ENCODE measurements around the gene BTC. TPM values are rescaled to one million over a fixed set of nuclear protein-coding genes. Genes with fewer than 3 reads are reported as not detected.
"Not testable (repeated sequence)": the region's sequence is repeated elsewhere in the genome, so short reads cannot be mapped to it uniquely, and the experiment has no call there.

BTC gene
- total RNA-seq, 2 donors from 2014 or later = 3.4 to 6.1 TPM

GRCh38 chr4:74822603-74823002, 28.3 kb upstream of the BTC start:
- intact Hi-C loops (cut with DNase I) = no loop called here
- TF ChIP-seq CTCF (IDR thresholded peaks at IDR 0.05) = no peak

GRCh38 chr4:74821541-74821940, 27.2 kb upstream of the BTC start:
- Histone ChIP-seq H3K4me1 (no peaks in the 10 kb centered on the region), H3K27me3 (no peaks in the 10 kb centered on the region), H3K9me3 (no peaks in the 10 kb centered on the region), H3K9ac (ENCODE audit: low read depth in 2 of 2, low read length in 2 of 2) (no peak overlapping the region), H3K27ac (no peak overlapping the region), H3K4me3 (no peak overlapping the region), H3K36me3 (no peaks in the 10 kb centered on the region)
- no peak for DNase-seq
- intact Hi-C loops (cut with DNase I) = no loop called here
- no peak for TF ChIP-seq CTCF (IDR thresholded peaks at IDR 0.05)

More at GRCh38 chr4:74822603-74823002, 28.3 kb upstream of the BTC start:
- no peak overlapping the region for H3K4me3 ChIP-seq
- no peaks in the 10 kb centered on the region for H3K4me1 ChIP-seq
- no peak for DNase-seq
- no peaks in the 10 kb centered on the region for H3K9me3 ChIP-seq
- H3K27ac ChIP-seq = no peak overlapping the region
- H3K36me3 ChIP-seq = no peaks in the 10 kb centered on the region
- H3K27me3 ChIP-seq = no peaks in the 10 kb centered on the region
- no peak overlapping the region for H3K9ac ChIP-seq (ENCODE audit: low read depth in 2 of 2, low read length in 2 of 2)

- no peak for TF ChIP-seq CTCF (IDR thresholded peaks at IDR 0.05)
- no peaks in the 10 kb centered on the region for H3K36me3 ChIP-seq
- H3K27me3 ChIP-seq = no peaks in the 10 kb centered on the region
- H3K4me3 ChIP-seq = no peak overlapping the region
- no peaks in the 10 kb centered on the region for H3K4me1 ChIP-seq
- no peak for DNase-seq
- intact Hi-C loops (cut with DNase I) = no loop called here
- H3K9me3 ChIP-seq = no peaks in the 10 kb centered on the region
- H3K27ac ChIP-seq = no peak overlapping the region
- H3K9ac ChIP-seq (ENCODE audit: low read depth in 2 of 2, low read length in 2 of 2) = no peak overlapping the region
Observed at GRCh38 chr4:74814052-74814451, 19.7 kb upstream of the BTC start.

- DNase-seq; H3K9me3 ChIP-seq; H3K36me3 ChIP-seq; H3K4me3 ChIP-seq; H3K27ac ChIP-seq; H3K4me1 ChIP-seq; intact Hi-C loops (cut with DNase I); H3K9ac ChIP-seq (ENCODE audit: low read depth in 2 of 2, low read length in 2 of 2); H3K27me3 ChIP-seq: not testable (repeated sequence)
Observed at GRCh38 chr4:74812056-74812455, 17.7 kb upstream of the BTC start.

GRCh38 chr4:74805601-74806000, 11.3 kb upstream of the BTC start:
- Histone ChIP-seq H3K9me3 (no peaks in the 10 kb centered on the region), H3K27ac (no peak overlapping the region), H3K9ac (ENCODE audit: low read depth in 2 of 2, low read length in 2 of 2) (no peak overlapping the region), H3K4me3 (no peak overlapping the region), H3K27me3 (no peaks in the 10 kb centered on the region), H3K36me3 (no peaks in the 10 kb centered on the region), H3K4me1 (no peaks in the 10 kb centered on the region)
- DNase-seq = no peak
- intact Hi-C loops (cut with DNase I) = no loop called here
- TF ChIP-seq CTCF (IDR thresholded peaks at IDR 0.05) = no peak

GRCh38 chr4:74800310-74800709, 6.0 kb upstream of the BTC start:
- intact Hi-C loops (cut with DNase I) = no loop called here

More at GRCh38 chr4:74800310-74800709, 6.0 kb upstream of the BTC start:
- Histone ChIP-seq H3K27ac (no peak overlapping the region), H3K9me3 (no peaks in the 10 kb centered on the region), H3K4me1 (no peaks in the 10 kb centered on the region), H3K27me3 (no peaks in the 10 kb centered on the region), H3K9ac (ENCODE audit: low read depth in 2 of 2, low read length in 2 of 2) (no peak overlapping the region), H3K36me3 (no peaks in the 10 kb centered on the region), H3K4me3 (no peak overlapping the region)
- DNase-seq = no peak
- no peak for TF ChIP-seq CTCF (IDR thresholded peaks at IDR 0.05)

Measured in colonic mucosa (tissue), 4 donors.